ENCODE results near the gene UQCRC2.
"Not testable (repeated sequence)": the region's sequence is repeated elsewhere in the genome, so short reads cannot be mapped to it uniquely, and the experiment has no call there.

- not testable (repeated sequence) for TF ChIP-seq CTCF, POLR2A (IDR thresholded peaks at IDR 0.05)
These were observed 20.5 kb upstream of the UQCRC2 start for GRCh38 chr16:21932650-21933049.

All from lower leg skin (tissue), 3 donors.